Body of pancreas (tissue), 4 donors: ENCODE results near the gene FBXO10. TPM values are rescaled to one million over a fixed set of nuclear protein-coding genes. Genes with fewer than 3 reads are reported as not detected.
A peak's percentile ranks its signal among the peaks of the same experiment; 100 is the strongest.
"Not testable (repeated sequence)": the region's sequence is repeated elsewhere in the genome, so short reads cannot be mapped to it uniquely, and the experiment has no call there.

Source experiments
- ATAC-seq: fragments of 150-250 bp; one replicate; pipeline ENCODE4 v1.9.1; 2016
- DNase-seq, 4 donors: peaks; one replicate each; pipeline ENCODE4 v3.0.0-alpha.2; 2019
- H3K27ac ChIP-seq, 4 donors: fragments of 200-600 bp; sonication (generic); 1 replicate in 3 of 4; 2 replicates in 1 of 4; pipeline versions ENCODE4 v1.5.1 to v1.6.1; 2016 to 2019; ENCODE audit warnings: mild to moderate bottlenecking in 1 of 4, mixed read lengths in 1 of 4, moderate library complexity in 1 of 4
- H3K27me3 ChIP-seq, 2 donors: fragments of 200-600 bp; sonication (generic); one replicate each; pipeline ENCODE4 v1.6.0; 2016; ENCODE audit warnings: mild to moderate bottlenecking in 1 of 2
- H3K36me3 ChIP-seq, 2 donors: fragments of 200-600 bp; sonication (generic); replicated peaks in 1 of 2; 2 replicates each; pipeline ENCODE4 v1.5.1; 2016; ENCODE audit warnings: low read depth in 2 of 2; ENCODE audit not compliant: insufficient read depth in 1 of 2
- H3K4me1 ChIP-seq: fragments of 200-600 bp; sonication (generic); one replicate; pipeline ENCODE4 v1.6.0; 2016
- H3K4me3 ChIP-seq, 2 donors: fragments of 200-600 bp; sonication (generic); 1 replicate in 1 of 2; 2 replicates in 1 of 2; pipeline ENCODE4 v1.5.1; 2016 to 2019
- H3K9me3 ChIP-seq, 3 donors: fragments of 200-600 bp; sonication (generic); 1 replicate in 2 of 3; 2 replicates in 1 of 3; pipeline ENCODE4 v1.5.1; 2016
- POLR2A ChIP-seq, 3 donors: fragments of 450-650 bp; IDR thresholded peaks; one replicate each; pipeline ENCODE4 v1.6.1; 2016; ENCODE audit warnings: antibody characterized with exemption in 3 of 3, mild to moderate bottlenecking in 2 of 3
- WGBS, 2 donors: methylation state at CpG; one replicate each; pipeline ENCODE4 v1.1.5; 2017; 5-methylcytosine and 5-hydroxymethylcytosine counted together
- intact Hi-C: fragments of 100-400 bp; cut with DNase I; formaldehyde crosslinking; loops from one replicate; pipeline ENCODE4 v1.15.1; 2023
- total RNA-seq, 2 donors: library from RNA; depleted of rRNA; stranded (reverse); fragments of >200 nt; gene quantifications; one replicate each; pipeline ENCODE4 v1.1.0, GENCODE V29; 2016
- TF ChIP-seq, protein P1 (sequence below), 7 experiments: fragments of 450-650 bp in 4 of 7; fragments of 200-600 bp in 3 of 7; sonication (generic) in 3 of 7; IDR thresholded peaks; one replicate each; pipeline ENCODE4 v1.5.1; 2016 to 2019; ENCODE audit warnings: antibody characterized with exemption in 7 of 7

The FBXO10 gene
- total RNA-seq, 2 donors from 2014 or later = 13.2 to 15.3 TPM

- TF ChIP-seq, protein P1, sequence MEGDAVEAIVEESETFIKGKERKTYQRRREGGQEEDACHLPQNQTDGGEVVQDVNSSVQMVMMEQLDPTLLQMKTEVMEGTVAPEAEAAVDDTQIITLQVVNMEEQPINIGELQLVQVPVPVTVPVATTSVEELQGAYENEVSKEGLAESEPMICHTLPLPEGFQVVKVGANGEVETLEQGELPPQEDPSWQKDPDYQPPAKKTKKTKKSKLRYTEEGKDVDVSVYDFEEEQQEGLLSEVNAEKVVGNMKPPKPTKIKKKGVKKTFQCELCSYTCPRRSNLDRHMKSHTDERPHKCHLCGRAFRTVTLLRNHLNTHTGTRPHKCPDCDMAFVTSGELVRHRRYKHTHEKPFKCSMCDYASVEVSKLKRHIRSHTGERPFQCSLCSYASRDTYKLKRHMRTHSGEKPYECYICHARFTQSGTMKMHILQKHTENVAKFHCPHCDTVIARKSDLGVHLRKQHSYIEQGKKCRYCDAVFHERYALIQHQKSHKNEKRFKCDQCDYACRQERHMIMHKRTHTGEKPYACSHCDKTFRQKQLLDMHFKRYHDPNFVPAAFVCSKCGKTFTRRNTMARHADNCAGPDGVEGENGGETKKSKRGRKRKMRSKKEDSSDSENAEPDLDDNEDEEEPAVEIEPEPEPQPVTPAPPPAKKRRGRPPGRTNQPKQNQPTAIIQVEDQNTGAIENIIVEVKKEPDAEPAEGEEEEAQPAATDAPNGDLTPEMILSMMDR (IDR thresholded peaks at IDR 0.05) = no peak
- TF ChIP-seq POLR2A (IDR thresholded peaks at IDR 0.05) = peak in 1 of 3 donors; percentile 24
- Histone ChIP-seq H3K36me3 (no peaks in the 10 kb centered on the region), H3K4me1 (peaks cover 10% of the 10 kb centered on the region), H3K27ac (peak overlapping the region in 3 of 4 donors; percentile 69 to 80 (median 76)), H3K27me3 (no peaks in the 10 kb centered on the region), H3K4me3 (no peak overlapping the region), H3K9me3 (no peaks in the 10 kb centered on the region)
- DNase-seq (no peak), ATAC-seq (peak; percentile 84)
- intact Hi-C loops = no loop called here
- 13% methylated on average over 7 of the region's 7 CpGs for WGBS, 2 donors
Observed at GRCh38 chr9:37471942-37472684, 104.1 kb downstream of the FBXO10 start.

GRCh38 chr9:37468620-37469019 is 107.6 kb downstream of the FBXO10 start:
- ATAC-seq (no peak), DNase-seq (no peak)
- Histone ChIP-seq H3K27ac (no peak overlapping the region), H3K27me3 (no peaks in the 10 kb centered on the region), H3K9me3 (no peaks in the 10 kb centered on the region), H3K4me3 (no peak overlapping the region), H3K36me3 (no peaks in the 10 kb centered on the region), H3K4me1 (peaks cover 18% of the 10 kb centered on the region)
- no peak for TF ChIP-seq POLR2A (IDR thresholded peaks at IDR 0.05)
- TF ChIP-seq, protein P1 (IDR thresholded peaks at IDR 0.05) = no peak
- intact Hi-C loops = no loop called here
- WGBS, 2 donors = 94 to 95% methylated on average over 6 of the region's 6 CpGs

- H3K4me3 ChIP-seq, intact Hi-C loops, DNase-seq, H3K27me3 ChIP-seq, ATAC-seq, H3K27ac ChIP-seq, H3K9me3 ChIP-seq, H3K36me3 ChIP-seq: not testable (repeated sequence)
- 93 to 97% methylated on average over 17 of the region's 17 CpGs for WGBS, 2 donors
- H3K4me1 ChIP-seq = peaks cover 26% of the 10 kb centered on the region
Observed at GRCh38 chr9:37467530-37467929, 108.7 kb downstream of the FBXO10 start.

DNA sequence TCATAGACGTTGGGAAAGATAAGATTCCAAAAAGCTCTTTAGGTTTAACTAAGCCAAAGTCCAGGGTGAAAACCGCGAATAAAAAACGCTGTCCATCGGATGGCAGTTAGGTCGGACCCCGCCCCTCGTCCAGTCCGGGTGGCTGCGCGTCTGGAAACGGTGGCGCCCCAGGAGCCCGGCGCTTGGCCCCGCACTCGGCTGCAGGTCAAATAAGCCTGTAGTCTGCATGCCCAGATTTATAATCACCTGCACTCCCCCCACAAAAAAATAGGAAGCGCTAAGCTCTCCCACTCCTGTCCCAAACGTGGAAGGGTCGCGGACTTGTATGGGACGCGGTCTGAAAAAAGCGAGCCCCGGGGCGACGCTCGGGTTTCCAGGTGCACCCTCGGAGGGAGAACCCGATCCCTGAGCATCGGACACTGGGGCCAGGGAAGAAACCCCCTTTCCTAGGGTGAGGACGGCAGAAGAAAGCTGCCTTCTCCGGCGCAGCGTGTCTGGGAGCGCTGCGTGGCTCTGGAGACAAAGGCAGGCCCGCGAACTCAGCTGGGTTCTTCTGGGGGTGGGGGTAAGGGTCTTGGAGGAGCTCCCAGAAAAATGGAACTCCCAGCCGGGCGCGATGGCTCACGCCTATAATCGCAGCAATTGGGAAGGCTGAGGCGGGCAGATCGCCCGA is 110.0 kb downstream of the FBXO10 start:
- intact Hi-C loops = no loop called here

More for the DNA sequence above, 110.0 kb downstream of the FBXO10 start:
- Histone ChIP-seq H3K27me3 (no peaks in the 10 kb centered on the region), H3K36me3 (no peaks in the 10 kb centered on the region), H3K27ac (peak overlapping the region; percentile 96 to 99 (median 98)), H3K4me3 (peak overlapping the region; percentile 2 to 23), H3K4me1 (peaks cover 33% of the 10 kb centered on the region), H3K9me3 (no peaks in the 10 kb centered on the region)
- 0% methylated on average over 30 to 47 of the region's 47 CpGs for WGBS, 2 donors
- TF ChIP-seq, protein P1 (IDR thresholded peaks at IDR 0.05) = no peak
- TF ChIP-seq POLR2A (IDR thresholded peaks at IDR 0.05) = peak; percentile 38 to 68 (median 61)
- DNase-seq (peak; percentile 41 to 89 (median 82)), ATAC-seq (peak; percentile 21)
